AG04450 (cell line): ENCODE measurements around the gene NAIF1. TPM values are rescaled to one million over a fixed set of nuclear protein-coding genes. Genes with fewer than 3 reads are reported as not detected.
"Not testable (repeated sequence)": the region's sequence is repeated elsewhere in the genome, so short reads cannot be mapped to it uniquely, and the experiment has no call there.

Experiments used
- CTCF ChIA-PET: fragments of 300-600, 350-600 bp; formaldehyde crosslinking; extraction: SDS; loops from one replicate; lab custom pipeline; 2022; ENCODE audit warnings: antibody characterized with exemption, inconsistent platforms; lab: Charles Lee
- POLR2A ChIA-PET: fragments of 350-600 bp; formaldehyde crosslinking; extraction: SDS; loops from one replicate; lab custom pipeline; 2021; ENCODE audit warnings: antibody characterized with exemption, inconsistent platforms; lab: Yijun Ruan, JAX
- DNase-seq: peaks from one replicate; pipeline ENCODE4 v3.0.0-alpha.2; 2011; ENCODE audit warnings: low read depth, low spot score
- H3K27ac ChIP-seq: one replicate; pipeline ENCODE4 v1.5.1; 2012; ENCODE audit warnings: low read depth, low read length, control low read depth
- H3K27me3 ChIP-seq: one replicate; pipeline ENCODE4 v1.6.0; 2012; ENCODE audit warnings: low read length; ENCODE audit not compliant: control insufficient read depth, insufficient read depth
- H3K4me3 ChIP-seq: 2 replicates; pipeline ENCODE4 v1.5.1; 2011; ENCODE audit warnings: mild to moderate bottlenecking, low read depth, low read length, control low read depth
- H3K9me3 ChIP-seq: 2 replicates; pipeline ENCODE4 v1.5.1; 2012; ENCODE audit warnings: low read length; ENCODE audit not compliant: control insufficient read depth, insufficient read depth
- polyA plus RNA-seq: library from polyadenylated mRNA; depleted of rRNA; stranded (reverse); fragments of >200 nt; gene quantifications from 2 replicates; pipeline ENCODE4 v1.2.3, GENCODE V29; 2011
- TF ChIP-seq, protein P1 (sequence below): IDR thresholded peaks from 2 replicates; pipeline ENCODE4 v1.5.1; 2011; ENCODE audit warnings: low read depth, low read length, control low read depth, inconsistent platforms

NAIF1 gene
- polyA plus RNA-seq, 1 experiment: 7.5 TPM

DNA sequence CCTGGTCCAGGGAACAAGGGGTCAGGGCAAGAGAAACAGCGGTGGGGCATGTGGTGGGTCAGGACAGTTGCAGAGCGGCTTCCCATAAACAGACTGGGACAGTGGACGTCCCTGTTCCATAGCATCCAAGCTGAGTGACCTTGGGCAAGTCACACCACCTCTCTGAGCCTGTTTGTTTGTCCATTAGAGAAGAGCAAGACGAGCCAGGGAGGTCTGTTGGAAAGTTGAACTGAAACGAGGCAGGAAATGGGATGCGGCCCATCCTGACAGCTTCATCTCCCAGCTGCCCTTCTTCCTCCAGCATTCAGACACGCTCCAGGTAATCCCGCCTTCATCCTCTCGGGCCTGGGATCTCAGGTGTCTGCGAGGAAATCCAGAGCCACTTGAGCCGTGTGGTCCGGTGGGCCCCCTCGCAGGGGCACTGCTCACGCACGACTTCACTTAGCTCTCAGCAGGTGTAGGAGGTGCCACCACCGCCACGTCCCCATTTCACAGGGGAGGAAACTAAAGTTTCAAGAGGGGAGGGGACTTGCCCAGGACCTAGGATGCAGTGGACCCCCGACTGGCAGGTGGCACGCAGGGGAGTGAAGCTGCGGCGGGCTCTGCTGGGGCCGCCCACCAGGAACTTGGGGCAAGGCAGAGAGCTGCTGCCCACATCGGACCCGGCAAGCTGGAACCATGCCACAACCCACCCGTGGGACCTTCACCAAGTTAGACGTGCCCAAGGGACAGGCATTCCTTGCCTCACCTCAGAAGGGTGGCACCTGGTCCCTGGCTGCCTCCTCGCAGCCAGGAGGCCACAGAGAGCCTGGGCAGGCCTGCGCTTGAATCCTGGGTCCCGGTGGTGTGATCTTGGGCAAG is 47.4 kb upstream of the NAIF1 start:
- no peaks in the 10 kb centered on the region for H3K27me3 ChIP-seq
- TF ChIP-seq, protein P1, sequence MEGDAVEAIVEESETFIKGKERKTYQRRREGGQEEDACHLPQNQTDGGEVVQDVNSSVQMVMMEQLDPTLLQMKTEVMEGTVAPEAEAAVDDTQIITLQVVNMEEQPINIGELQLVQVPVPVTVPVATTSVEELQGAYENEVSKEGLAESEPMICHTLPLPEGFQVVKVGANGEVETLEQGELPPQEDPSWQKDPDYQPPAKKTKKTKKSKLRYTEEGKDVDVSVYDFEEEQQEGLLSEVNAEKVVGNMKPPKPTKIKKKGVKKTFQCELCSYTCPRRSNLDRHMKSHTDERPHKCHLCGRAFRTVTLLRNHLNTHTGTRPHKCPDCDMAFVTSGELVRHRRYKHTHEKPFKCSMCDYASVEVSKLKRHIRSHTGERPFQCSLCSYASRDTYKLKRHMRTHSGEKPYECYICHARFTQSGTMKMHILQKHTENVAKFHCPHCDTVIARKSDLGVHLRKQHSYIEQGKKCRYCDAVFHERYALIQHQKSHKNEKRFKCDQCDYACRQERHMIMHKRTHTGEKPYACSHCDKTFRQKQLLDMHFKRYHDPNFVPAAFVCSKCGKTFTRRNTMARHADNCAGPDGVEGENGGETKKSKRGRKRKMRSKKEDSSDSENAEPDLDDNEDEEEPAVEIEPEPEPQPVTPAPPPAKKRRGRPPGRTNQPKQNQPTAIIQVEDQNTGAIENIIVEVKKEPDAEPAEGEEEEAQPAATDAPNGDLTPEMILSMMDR: no peak
- CTCF ChIA-PET: interaction anchor here (3.9 kb wide), 1 partner anchor 171 kb away, joined by 85 read pairs; no protein-coding TSS in a partner anchor
- DNase-seq: no peak
- H3K27ac ChIP-seq: no peak overlapping the region
- H3K9me3 ChIP-seq: peaks cover 4% of the 10 kb centered on the region; the same call in 1 of the 2 replicates
- no peak overlapping the region for H3K4me3 ChIP-seq
- POLR2A ChIA-PET: interaction anchor here (0.7 to 1.2 kb wide), 4 partner anchors 10 to 312 kb away, joined by 3 to 4 read pairs (median 4); partner anchors contain the start of gene FPGS

DNA sequence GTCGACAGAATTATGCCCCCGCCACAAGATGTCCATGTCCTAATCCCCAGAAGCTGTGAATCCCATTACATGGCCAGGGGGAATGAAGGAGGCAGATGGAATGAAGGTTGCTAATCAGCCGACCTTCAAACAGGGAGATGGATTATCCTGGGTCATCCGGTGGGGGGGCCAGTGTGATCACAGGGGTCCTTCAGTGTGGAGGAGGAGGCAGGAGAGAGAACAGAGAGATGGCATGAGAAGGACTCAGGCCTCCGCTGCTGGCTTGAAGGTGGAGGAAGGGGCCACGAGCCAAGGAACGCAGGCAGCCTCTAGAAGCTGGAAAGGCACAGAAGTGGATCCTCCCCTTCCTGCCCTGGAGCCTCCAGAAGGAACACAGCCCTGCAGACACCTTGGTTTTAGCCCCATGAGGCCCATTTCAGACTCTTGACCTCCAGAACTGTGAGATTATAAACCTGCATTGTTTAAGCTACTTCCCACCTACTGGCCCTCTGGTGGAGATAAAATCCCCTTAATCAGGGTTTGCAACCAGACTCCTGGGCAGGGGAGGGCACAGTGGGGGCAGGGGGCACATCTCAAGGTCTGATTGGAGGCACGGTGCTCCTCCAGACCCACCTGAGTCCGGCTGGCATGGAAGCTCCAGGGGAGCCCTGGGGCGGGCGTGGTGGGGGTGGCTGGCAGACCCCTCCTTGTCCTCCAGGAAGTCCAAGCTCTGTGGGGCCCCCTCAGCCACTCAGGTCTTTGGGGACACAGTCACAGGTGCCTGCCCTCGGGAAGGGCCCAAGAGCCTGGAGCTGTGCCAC is 46.6 kb upstream of the NAIF1 start:
- no peak for DNase-seq
- CTCF ChIA-PET: interaction anchor here (1.0 kb wide), 1 partner anchor 170 kb away, joined by 4 read pairs; no protein-coding TSS in a partner anchor

DNA sequence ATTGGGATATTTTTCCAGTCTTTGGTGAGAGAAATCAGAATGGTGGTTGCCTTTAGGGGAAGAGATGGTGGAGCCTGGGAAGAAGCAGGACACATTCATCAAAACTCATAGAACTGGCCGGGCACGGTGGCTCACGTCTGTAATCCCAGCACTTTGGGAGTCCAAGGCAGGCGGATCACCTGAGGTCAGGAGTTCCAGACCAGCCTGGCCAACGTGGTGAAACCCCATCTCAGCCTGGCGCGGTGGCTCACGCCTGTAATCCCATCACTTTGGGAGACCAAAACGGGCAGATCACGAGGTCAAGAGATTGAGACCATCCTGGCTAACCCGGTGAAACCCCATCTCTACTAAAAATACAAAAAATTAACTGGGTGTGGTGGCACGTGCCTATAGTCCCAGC is 44.6 kb upstream of the NAIF1 start:
- H3K27me3 ChIP-seq, H3K27ac ChIP-seq, H3K4me3 ChIP-seq, POLR2A ChIA-PET, H3K9me3 ChIP-seq, DNase-seq: not testable (repeated sequence)
- CTCF ChIA-PET: interaction anchor here (1.1 kb wide), 1 partner anchor 13 kb away, joined by 3 read pairs; no protein-coding TSS in a partner anchor

More for the DNA sequence above, 46.6 kb upstream of the NAIF1 start:
- TF ChIP-seq, protein P1: no peak
- H3K27ac ChIP-seq: no peak overlapping the region
- no peak overlapping the region for H3K4me3 ChIP-seq
- no peaks in the 10 kb centered on the region for H3K27me3 ChIP-seq
- peaks cover 4% of the 10 kb centered on the region; the same call in 1 of the 2 replicates for H3K9me3 ChIP-seq
- POLR2A ChIA-PET: interaction anchor here (0.6 to 1.1 kb wide), 2 partner anchors 9 to 505 kb away, joined by 3 read pairs; no protein-coding TSS in a partner anchor

DNA sequence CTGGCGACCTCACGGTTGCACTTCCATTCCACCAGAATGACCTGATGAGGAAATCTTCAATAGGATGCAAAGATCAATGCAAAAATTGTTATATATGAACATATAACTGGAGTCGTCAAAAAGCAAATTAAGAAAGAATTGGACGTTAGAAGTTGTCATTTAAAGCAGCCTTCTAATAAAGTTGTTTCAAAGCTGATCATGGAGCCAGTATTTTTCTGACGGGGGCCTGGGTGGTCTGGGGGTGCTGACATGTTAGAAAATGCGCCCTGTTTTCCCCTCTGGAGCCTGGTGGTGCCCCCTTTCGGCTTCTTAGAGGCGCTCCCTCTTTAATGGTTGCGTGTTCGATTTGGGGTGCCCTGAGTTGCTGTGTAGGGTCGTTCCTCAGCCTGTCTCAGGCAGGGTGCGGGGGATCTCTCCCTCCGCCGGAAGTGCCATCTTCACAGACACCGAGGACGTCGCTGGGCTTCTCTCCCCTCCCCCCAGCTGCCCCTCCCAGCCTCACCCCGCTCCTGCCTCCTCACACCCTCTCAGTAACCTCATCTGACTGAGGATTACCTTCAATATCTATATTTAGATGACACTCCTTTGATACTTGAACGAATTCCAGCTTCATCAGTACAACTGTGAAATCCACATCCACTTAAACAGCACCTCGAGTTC is 42.1 kb upstream of the NAIF1 start:
- no peak for DNase-seq
- TF ChIP-seq, protein P1: no peak
- ChIA-PET POLR2A (no interaction called here), CTCF (interaction anchor here (0.8 to 11.1 kb wide), 3 partner anchors 8 to 167 kb away, joined by 3 to 102 read pairs (median 3); no protein-coding TSS in a partner anchor)
- Histone ChIP-seq H3K9me3 (peaks cover 4% of the 10 kb centered on the region; the same call in 1 of the 2 replicates), H3K27ac (no peak overlapping the region), H3K27me3 (no peaks in the 10 kb centered on the region), H3K4me3 (no peak overlapping the region)
